HG03039 (cell line): ENCODE data around the gene CPLX3.

Source experiments
- ATAC-seq: cut with Tn5 transposase; IDR thresholded peaks from one replicate; pipeline ENCODE4 v1.9.1; 2021; ENCODE audit warnings: mild to moderate bottlenecking, moderate library complexity; ENCODE audit not compliant: unreplicated experiment

The CPLX3 gene

GRCh38 chr15:74788042-74788682, 38.3 kb upstream of the CPLX3 start:
- no peak for ATAC-seq

DNA sequence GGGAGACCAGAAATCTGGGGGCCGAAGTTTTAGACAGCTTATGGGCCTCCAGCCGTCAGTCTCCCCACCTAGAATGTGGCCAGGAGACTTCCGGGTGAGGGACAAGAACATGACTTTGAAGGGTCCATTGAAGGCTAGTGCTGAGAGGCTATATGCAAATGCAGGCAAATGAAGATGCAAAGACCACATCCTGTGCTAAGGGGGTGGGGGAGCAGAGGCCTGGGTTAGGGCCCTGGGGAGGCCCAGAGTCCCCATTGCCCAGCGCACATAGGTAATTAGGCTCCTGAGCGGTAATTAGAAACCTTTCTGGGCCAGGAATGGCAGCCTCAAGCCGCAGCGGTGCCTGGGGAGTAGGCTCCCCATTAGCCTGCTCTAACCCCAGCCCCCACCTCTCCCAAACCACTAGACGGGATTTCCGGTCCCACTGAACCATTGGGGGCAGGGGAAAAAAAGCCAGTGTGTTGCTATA, 37.7 kb upstream of the CPLX3 start:
- no peak for ATAC-seq

GRCh38 chr15:74789171-74789631, 37.2 kb upstream of the CPLX3 start:
- ATAC-seq = no peak

DNA sequence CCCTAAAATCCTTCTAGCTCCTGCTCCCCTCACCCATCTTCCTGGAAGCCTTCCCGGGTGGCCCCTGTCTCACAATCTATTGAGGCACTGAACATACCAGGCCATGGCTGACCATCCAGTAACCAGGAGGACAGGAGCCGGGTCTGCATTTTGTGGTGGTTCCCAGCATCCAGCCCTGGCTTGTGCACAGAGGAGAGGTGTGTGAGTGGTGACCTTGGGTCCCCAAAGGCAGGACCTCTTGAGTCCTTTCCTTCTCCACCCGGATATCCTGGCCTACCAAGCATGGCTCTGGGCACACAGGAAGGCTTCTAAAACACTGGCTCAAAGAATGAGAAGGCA, 36.7 kb upstream of the CPLX3 start:
- ATAC-seq = no peak

GRCh38 chr15:74790080-74790916, 36.1 kb upstream of the CPLX3 start:
- no peak for ATAC-seq

DNA sequence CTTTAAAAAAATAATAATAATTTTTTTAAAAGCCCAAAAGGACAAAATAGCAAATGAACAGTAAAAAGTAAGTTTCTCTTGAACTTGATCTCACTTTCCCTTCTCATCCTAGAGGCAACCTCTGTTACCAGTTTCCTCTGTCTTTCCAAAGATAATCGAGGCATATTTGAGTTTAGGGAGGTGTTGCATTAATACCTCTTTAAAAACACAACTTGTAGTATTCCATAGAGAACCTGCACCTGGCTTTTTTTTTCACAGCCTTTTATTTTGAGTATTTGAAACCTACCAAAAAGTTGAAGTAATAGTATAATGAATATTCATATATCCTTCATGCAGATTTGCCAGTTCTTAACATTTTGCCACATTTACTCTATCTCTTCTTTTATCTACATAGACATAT, 35.4 kb upstream of the CPLX3 start:
- ATAC-seq = no peak

DNA sequence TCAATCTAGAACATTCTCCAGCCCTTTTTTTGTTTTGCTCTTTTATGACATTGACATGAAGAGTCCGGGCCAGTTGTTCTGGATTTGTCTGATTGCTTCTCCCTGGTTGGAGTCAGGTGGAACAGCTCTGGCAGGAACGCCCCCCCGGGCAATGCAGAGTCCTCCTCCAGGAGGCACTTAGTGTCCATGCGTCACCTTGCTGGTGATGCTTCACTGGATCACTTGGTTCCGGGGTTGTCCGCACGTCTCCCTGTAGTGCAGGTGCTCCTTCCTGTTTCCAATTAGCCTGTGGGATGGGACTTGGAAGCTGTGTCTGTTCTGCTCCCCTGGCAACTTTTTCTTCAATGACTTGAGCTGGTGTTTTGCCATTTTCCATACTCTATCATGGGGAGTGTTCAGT, 34.8 kb upstream of the CPLX3 start:
- no peak for ATAC-seq

DNA sequence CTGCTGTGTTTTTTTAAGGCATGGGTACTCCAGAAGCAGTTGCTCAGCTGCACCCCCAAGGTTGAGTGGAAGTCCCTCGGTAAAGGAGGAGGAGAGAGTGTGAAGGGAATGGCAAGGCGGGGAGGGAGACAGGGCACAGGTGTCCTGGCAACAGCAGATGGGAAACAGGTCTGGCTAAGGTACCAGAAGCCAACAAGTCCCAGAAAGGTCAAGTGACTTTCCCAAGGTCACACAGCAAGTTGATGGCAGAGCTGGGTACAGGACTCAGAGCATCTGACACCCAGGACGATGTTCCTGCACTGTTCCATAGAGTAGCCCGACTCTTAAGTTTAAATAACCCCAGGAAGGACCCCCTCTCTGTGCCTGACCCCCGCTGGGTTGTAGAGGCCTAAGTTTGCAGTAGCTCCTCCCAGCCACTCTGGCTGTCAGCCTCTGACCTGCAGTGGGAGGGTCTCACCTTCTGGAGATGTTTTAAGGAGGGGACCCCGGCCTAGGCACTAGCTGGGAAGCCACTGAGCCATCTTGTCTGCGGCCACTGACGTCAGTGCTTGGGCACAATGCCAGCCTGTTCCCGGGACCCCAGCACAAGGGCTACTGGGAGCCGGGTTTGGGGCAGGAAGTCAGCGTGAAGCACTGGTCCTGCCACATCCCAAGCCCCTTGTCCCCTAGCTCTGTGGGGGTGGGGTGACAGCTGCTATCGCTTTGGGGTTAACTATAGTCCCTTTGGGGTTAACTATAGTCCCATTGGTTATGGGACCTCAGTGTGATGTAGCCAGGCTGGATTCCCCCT, 34.0 kb upstream of the CPLX3 start:
- no peak for ATAC-seq

DNA sequence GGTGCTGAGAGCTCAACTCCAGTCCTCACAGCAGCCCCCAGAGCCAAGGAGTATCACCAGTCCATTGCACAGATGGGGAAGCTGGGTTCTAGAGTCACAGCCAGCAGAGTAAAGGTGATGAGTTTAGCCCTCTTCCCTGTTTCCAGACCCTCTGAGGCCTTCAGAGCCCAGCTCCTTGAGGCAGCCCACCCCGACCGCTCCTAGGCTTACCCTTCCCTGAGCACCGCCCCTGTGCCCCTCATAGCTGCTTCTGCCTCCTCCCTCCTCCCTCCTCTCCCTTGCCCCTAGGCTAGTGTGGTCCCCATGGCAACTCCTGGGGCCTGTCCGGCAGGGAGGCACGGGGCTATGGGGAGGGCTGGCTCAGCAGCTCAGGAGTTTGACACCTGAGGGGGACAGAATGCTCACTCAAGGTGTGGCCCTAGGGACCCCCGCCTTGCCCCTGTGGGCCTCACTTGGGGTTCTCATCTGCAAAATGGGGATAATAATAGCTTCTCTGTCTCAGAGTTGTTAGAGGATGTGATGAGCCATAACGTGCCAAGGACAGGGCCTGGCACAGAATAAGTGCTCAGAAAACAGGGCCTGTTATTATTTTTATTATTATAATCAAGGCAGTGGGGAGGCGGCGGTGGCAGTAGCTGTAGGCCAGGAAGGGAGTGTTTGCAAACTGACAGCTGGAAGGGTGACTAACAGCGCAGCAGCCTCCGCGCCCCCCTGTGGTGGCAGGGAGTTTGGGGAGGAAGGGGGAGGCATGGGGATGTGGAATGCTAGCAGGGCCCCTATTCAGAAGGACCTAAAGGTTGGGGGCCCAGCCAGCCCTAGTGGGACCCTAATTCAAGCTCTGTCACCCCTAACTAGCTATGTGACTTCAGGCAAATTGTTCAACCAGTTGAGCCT, 33.0 kb upstream of the CPLX3 start:
- ATAC-seq = no peak

GRCh38 chr15:74794248-74794969, 32.0 kb upstream of the CPLX3 start:
- no peak for ATAC-seq

GRCh38 chr15:74794970-74795349, 31.5 kb upstream of the CPLX3 start:
- ATAC-seq = no peak

GRCh38 chr15:74795966-74796625, 30.3 kb upstream of the CPLX3 start:
- no peak for ATAC-seq

DNA sequence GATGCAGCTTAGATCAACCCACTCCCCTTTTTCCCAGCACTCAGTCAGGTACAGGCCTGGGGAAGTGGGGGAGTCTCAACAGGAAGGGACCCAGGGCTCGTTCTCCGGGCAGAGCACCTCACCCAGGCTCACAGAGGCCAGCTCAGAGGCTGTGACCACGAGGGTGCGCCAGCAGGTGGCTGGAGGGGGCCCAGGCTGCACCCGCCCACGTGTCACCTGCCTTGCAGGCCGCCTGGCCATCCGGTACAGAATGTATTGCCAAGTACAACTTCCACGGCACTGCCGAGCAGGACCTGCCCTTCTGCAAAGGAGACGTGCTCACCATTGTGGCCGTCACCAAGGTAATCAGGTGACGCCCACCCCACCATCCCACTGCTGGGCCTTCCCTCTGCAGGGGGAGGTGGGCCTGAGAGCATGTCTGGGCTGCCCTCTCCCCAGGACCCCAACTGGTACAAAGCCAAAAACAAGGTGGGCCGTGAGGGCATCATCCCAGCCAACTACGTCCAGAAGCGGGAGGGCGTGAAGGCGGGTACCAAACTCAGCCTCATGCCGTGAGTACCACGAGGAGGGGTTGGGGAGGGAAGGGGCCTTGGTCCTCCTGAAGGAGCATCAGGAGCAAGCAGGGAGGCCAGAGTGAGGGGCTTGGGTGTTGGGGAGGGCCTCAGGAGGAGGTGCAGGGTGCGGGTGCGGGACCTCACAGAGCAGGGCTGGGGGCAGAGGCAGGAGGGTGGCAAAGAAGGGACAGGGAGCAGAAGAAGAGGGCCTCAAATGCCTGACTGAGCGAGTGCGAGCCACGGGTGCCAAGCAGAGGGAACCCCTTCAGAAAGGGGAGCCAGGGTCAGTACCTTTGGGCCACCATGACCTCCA, 27.8 kb upstream of the CPLX3 start:
- no peak for ATAC-seq

- ATAC-seq = no peak
Observed at GRCh38 chr15:74799255-74799855, 27.1 kb upstream of the CPLX3 start.

DNA sequence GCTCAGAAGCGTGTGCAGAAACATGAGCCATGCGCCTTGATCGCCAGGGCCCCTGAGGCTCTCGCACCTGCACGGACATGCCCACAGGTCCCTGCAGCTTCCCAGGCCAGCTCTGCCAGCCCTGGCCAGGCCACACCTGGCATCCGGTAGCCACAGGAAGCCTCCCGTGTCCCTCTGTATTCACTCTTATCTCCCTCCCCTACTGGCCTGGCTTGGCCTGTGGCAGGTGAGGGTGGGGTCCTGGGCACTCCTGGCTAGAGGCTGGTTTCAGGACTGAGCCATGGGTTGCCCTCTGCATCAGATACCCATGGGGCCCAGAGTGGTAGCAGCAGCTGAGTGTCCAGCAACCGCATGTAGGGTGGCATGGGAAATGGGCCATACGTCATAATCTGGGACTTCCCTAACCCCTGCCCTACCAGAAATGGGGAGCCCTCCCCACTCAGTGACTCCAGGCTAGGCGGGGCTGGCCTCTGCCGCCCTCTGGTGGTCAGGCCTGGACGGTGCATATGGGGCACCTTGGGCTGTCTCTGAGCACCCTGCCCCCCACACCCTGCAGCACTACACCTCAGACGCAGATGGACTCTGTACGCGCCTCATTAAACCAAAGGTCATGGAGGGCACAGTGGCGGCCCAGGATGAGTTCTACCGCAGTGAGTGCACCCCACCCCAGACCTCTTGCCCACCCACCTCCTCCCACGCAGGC, 26.4 kb upstream of the CPLX3 start:
- ATAC-seq = no peak

GRCh38 chr15:74800559-74801094, 25.8 kb upstream of the CPLX3 start:
- no peak for ATAC-seq

DNA sequence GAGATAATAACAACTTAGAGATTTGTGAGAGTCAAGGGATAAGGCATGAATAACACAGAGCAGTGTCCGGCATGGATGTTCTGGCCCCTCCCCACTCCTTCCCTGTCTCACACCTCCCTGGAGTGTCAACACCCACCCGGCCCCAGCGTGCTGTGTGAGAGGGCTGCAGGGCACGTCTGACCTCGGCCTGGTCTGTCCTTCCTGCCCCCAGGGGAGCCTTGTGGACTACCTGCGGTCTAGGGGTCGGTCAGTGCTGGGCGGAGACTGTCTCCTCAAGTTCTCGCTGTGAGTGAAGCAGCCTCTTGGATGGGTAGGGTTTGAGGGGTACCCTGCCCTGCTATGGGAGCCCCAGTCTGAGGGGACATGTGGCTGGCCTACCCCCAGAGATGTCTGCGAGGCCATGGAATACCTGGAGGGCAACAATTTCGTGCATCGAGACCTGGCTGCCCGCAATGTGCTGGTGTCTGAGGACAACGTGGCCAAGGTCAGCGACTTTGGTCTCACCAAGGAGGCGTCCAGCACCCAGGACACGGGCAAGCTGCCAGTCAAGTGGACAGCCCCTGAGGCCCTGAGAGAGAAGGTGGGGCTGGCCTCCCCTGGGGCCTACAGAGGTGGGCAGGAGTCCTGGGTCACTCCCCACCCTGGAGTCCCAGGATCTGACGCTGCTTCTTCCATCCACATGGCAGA, 25.0 kb upstream of the CPLX3 start:
- ATAC-seq = no peak
